Muscle of back (tissue), 13 donors: ENCODE measurements around the gene CPED1. TPM values are rescaled to one million over a fixed set of nuclear protein-coding genes. Genes with fewer than 3 reads are reported as not detected.

Experiments used
- DNase-seq, 3 donors: peaks; one replicate each; pipeline versions ENCODE4 v3.0.0 to v3.0.0-alpha.2; 2013
- long read RNA-seq, 9 donors: transcript quantifications; one replicate each; lab custom pipeline, GENCODE V29; 2026
- polyA plus RNA-seq, 10 donors: library from polyadenylated mRNA; unstranded; fragments of 120-200 nt; gene quantifications; one replicate each; pipeline ENCODE4 v1.2.1, GENCODE V29; 2013; ENCODE audit not compliant: insufficient read length in 10 of 10

The CPED1 gene
- polyA plus RNA-seq, result 10 to 100 TPM in 8 of 10 donors, 1 to 10 TPM in 2; 8.7 to 34.2 (median 12.0) TPM
- long read RNA-seq, donor 1, result 0 reads
- long read RNA-seq, donor 2, result 0 reads
- long read RNA-seq, donor 3, result 0 reads
- long read RNA-seq, donor 4, result 0 reads
- long read RNA-seq, donor 5, result 0 reads
- long read RNA-seq, donor 6, result 0 reads
- long read RNA-seq, donor 7, result 0 reads
- long read RNA-seq, donor 8, result 0 reads
- long read RNA-seq, donor 9, result 0 reads

DNA sequence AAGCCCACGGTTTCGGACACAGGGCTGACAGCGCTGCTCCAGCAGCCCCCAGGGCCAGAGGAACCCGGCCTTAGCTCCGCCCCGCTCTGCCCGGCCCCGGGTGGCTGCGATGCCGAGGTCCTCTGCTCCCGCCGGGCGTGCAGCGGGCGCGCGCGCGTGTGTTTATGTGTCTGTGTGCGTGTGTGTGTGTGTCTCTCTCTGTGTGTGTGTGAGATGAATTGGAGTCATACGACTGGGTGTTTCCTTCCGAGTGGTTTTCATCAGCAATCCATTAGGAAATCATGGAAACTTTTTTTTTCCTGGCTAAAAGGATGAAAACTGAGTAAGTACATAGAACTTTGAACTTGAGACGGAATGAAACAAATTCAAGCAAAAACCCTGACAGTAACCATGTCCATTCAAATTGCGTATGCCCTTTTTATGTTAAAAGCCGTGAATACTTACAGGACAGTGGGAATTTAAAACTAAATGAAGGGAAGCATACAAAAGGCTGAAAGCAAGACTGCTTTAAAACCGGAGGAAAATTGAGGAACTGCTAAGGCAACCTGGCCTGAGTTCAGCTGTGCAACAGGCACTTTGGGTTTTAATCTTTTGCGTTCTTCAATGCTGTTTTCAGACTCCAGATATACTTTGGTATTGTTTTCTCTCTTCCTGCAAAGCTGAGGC lies at the start of gene CPED1:
Gene CPED1, plus strand, starts transcription at position 121 of the 666 bp plus-strand sequence. CDS start 911 bp downstream, outside the sequence.
- DNase-seq, result peak; percentile 76 to 92 (median 77)

DNA sequence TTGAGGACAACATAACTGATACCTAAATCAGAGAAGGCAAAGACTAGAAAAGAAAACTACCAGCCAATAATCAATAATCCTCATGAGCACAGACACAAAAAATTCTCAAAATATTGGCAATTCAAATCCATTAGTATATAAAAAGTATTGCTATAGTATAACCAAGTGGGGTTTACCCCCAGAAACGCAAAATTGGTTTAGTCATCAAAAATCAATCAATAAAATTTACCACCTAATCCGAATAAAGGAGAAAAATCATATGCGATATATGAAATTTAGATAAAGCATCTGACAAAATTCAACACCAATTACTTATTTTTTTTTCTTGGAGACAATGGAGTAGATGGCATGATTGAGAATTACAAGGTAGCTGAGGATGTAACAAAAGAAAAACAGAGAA lies 49.2 kb upstream of the CPED1 start:
- no peak for DNase-seq

DNA sequence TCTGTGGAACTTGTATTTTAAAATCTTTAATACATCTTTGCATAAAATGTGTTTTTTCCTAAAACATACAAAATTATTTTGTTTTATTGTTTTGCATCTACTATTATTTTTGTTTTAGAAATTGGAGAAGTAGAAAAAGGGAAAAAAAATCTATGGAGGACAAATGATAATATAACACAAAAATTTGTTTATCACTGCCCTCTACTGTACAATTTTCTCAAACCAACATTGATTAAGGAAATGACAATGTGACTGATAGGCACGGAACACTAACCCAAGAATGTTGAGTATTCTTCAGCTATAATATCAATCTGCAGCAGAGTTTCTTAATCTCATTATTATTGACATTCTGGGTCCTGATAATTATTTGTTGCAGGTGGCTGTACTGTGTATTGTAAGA lies 47.4 kb upstream of the CPED1 start:
- DNase-seq, result peak in 1 of 3 donors; percentile 37

DNA sequence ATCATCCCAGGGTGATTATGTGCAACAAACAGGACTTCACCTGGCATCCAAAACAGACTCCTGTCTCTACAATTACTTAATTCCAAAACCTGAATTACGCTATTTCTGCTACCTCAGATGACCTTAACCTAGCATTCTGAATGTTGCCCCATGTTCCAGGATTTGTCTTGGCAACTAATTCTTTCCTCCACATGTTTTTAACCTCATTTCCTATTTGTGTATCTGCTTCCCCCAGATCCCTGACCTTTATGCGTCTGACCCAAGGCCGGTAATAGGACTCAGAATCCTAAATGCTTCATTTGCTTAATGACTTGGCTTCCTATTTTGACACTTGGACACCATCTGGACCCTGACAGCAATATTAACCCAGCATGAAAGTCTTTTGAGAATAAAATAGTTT lies 46.7 kb upstream of the CPED1 start:
- no peak for DNase-seq

DNA sequence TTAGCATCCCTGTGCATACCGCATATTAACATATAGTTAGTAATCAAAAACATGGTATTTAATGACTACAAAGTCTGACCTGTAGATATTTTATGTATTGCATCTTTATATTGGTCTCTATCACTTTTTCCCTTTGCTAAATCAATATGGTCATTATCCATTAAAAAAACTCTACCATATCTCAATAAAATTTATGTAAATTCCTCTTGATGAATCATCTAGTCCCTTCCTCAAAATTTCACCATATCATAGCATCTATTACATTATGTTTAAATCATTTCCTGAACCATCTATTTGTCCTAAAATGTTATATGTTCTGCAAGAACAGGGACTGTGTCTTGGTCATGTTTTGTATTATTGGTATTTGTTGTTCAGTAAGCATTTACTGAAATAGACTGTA lies 45.6 kb upstream of the CPED1 start:
- no peak for DNase-seq

DNA sequence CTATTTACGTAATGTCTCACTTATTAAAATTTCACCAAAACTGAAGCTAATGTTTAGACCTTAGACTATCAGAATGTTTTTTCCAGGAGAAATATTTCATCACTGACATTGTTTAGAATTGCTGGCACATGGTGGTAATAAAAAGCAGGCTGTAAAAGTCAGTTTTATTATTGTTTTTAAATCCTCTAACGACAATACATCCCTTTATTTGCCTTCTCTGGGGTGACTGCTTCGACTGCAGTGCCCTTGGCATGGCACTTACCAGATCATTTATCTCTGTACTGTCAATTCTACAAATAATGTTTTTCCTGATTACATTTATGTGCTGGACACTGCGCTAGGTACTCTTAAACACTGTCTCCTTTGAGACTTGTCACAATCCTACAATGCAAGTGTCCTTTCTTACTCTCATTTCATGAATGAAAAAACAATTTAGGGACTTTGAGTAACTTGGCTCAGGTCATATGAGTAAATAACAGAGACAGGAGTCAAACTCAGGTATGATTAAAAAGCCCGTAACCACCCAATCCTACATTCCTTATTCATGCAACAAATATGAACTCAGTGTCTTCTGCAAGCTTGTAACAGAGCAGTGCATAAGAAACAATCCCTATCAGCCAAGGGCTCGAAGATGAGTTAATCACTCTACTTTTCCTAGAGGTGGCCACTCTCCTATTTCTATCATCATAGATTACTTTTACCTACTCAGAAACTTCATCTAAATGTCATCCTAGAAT lies 43.5 kb upstream of the CPED1 start:
- DNase-seq, result no peak

DNA sequence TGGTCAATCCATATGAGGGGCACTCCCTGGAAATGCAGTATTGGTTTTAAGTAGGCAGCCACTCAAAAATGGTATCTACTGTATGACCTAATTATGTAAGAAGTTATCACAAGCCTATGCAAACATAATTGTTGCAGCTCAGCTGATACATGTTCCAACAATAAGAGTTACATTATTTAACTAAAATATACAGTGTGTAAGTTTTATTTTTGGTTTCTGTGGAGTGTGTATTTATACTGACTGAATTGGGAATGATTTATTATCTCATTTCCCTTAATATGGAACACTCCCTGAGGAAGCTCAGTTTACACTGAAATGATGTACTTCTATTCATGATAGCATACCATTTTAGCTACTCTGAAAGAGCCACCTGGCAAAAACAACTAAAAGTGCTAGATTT lies 40.5 kb upstream of the CPED1 start:
- DNase-seq, result no peak

DNA sequence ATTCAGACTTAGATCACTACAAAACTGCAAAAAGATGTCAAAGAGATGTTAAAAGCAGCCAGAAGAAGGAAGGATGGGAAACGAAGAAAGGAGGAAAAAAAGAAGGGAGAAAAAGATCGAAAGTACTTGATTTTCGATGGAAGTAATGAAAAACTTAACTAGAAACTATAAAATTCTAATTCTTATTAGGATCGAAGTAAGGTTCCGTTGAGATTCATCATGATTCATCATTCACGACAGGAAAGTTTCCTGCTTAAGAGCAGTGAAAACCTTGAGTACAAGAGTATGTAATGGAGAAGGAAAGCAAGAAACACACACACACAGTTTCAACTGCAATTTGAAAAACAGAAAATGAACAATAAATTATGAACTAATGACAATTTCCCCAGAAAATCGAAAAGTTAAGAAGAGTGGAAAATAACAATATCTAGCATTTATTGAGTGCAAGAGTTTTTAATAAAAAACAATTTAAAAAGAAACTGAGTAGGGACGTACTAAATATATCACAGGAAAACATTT lies 39.1 kb upstream of the CPED1 start:
- DNase-seq, result no peak

DNA sequence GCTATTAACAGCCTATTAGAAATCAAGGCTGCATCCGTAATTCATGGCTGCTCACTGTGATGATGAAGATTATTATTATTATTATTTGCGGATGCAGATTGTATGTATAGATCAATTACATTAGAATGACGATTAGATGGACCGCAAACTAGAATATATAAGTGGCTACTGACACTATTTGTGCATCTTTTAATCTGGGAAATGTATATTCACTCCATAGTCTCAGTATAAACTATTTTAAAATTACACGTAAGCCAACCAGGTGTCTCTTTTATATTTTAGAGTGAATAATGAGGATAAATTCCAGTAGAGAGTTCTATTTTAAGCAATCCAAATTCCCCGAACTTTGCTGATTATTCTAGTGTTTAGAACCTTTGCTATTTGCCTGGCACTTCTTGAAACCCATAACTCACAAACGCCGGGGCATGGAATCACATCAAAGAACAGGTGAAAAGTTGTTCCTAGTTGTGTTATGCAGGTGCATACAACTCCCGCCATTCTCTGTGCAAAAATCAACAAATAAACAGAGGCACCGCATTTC lies 38.4 kb upstream of the CPED1 start:
- DNase-seq, result peak in 1 of 3 donors; percentile 16

DNA sequence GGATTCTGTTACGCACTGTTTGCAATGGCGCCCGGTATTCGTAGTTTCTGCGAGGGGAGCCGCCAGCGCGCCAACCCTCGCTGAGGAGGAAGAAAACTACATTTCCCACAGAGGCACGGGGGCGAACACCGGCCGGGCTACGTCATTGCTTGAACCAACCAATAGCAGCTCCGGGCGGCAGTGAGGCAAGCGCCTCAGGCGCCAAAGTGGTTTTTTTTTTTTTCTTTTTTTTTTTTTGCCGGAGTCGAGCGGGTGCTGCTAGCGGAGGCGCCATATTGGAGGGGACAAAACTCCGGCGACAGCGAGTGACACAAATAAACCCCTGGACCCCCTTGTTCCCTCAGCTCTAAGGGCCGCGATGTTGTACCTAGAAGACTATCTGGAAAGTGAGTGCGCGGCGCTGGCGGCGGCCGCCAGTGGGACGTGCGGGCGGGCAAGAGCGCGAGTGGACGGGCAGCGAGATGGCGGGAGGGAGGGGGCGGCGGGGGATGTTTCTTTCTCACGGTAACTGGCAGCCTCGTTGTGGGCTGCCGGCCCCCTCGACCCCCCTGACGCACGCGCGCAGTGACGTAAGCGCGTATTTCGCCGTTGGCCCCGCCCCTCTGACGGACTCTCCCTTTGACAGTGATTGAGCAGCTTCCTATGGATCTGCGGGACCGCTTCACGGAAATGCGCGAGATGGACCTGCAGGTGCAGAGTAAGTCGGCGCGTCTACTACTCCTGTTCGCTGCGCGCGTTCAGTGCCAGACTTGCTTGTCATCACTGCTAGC lies 37.8 kb upstream of the CPED1 start, which contains the start of gene ING3:
Gene ING3, plus strand, starts transcription at position 239 of the 770 bp plus-strand sequence. Its CDS starts 120 bp downstream, at position 359.
- DNase-seq, result peak; percentile 98 to 99 (median 99)

DNA sequence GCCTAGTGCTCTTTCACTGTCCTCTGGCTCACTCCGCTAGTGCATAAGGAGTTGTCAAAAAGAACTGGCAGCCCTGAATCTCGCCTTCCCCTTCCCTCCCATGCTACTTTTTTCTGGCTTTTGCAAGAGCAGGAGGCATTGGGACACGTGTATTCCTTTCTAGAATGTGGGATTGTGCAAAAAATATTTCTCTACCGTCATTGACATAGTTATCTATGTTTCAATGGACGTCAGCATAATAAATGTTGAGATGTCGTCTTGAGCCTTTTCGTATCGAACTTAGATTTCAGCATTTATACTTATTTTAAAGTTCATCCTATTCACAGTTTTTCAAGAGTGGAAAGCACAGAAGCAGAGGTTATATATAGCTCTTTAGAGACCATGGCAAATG lies 37.2 kb upstream of the CPED1 start:
- no peak for DNase-seq

DNA sequence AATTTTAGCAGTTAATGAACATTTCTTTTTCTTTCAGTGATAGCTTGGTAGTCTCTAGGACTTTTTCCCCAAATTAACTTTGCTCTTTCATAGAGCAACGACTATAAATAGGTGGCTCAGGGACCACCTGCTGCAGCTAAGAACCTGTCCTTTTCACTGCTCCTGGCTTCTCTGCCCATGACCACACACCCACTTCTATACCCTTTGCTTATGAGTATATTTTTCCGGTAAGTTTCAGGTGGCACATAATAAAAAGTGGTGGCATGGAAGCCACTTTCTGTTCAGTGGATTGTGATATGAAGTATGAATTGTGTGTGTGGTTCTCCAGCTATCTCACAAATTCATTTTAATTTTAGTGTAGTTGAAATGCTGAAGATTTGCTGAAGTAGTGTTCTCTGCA lies 36.7 kb upstream of the CPED1 start:
- DNase-seq, result no peak

DNA sequence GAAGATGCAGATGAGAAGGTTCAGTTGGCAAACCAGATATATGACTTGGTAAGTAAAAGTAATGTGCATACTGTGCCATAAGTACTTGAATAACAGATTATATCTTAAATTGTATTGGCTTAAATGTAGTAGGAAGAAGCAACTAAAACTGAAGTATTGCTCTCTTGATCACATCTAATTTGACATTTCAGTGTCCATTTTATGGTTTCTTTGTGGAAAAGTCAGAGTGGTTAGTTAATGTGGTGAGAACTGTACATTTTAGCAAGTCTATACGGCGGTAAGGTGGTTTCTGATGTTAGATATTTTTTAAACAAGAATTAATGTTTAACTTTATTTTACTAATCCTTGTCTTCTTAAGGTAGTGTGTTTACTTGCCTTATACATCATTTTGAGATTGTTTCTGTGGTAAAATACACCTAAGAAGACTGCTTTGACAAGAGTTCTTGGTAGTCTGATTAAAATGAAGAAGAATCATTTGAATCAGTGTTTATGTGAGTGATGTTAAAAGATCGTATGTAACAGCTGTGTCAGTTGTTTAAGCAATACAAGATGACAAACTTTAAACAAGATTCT lies 32.8 kb upstream of the CPED1 start:
- no peak for DNase-seq

DNA sequence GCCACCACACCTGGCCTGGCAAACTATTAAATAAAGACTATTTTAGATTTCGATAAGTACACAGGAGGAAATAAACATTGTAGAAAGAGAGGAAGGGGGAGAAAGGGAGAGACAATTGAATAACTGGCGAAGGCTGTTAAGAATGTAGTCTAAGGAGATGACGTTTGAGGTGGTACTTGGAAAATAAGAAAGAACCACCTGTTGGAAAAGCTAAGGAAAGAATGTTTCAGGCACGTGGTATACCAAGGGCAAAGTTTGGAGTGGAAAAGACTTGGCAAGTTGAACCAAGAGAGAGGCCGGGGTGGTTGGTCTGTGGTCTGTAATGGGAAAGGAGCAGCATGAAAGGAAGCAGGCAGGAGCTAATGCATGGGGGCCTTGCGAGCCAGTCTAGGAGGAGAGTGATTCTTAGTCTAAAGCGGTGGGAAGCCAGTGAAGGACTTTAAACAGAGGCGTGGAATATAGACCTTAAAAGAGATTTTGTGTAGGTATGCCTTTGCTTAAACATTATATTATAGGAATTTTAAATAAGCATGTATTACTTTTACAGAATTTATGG lies 28.5 kb upstream of the CPED1 start:
- DNase-seq, result no peak

DNA sequence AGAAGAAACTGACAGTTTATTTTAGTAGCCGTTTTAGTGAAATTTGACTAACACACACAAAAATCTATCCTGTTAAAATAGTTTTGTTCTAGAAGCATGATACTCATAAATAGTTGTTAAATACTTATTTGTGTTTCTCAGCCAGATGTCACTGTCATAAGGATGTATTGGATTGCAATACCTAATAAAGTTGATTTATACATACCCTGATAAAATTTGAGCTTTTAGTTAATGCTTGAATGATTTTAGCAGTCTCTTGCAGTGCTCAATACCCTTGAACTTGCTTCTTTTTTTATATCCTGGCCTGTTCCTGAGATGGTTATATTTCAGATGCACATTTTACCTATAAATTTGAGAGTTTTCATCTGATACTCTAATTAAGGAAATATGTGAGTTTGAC lies 27.8 kb upstream of the CPED1 start:
- DNase-seq, result no peak

DNA sequence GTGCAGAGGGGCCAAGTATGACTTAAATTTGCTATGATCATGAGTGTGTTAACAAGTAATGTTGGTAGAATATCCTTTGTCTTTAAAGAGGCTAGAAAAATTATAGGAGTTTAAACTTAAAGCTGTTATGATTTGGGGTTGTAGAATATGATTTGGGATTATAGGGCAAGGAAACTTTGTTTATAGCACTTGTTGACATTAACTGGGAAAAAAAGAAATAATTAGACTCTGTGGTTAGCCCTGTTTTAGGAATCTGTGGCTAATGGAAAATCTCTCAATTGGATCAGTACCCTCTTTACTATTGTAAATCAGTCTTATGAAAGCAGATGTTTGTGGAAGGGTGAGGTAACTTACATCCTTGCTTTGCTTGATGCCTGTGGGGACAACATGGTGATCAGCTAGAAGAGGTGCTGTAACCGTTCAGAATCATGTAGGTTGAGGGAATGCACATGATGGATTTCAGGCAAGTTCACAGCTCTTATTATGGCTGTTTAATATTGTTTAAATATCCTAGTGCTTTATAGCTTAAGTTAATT lies 26.8 kb upstream of the CPED1 start:
- DNase-seq, result no peak

DNA sequence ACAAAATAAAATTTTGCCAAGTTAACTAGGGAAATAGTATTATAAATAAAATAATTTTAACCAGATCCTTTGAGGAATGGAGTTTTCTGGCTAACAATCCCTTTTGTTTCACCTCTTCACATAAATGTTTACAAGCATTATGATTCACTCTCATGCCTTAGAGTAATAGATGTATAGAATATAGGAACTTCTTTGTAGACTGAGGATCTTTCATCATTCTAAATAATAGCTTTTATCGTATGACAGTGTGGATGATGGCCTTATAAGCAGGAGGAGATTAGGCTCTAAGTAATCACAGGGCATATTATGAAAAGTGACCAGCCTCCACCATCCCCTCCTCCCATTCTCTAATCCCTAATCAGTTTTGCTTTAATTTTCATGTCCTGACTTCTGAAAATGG lies 24.4 kb upstream of the CPED1 start:
- no peak for DNase-seq

DNA sequence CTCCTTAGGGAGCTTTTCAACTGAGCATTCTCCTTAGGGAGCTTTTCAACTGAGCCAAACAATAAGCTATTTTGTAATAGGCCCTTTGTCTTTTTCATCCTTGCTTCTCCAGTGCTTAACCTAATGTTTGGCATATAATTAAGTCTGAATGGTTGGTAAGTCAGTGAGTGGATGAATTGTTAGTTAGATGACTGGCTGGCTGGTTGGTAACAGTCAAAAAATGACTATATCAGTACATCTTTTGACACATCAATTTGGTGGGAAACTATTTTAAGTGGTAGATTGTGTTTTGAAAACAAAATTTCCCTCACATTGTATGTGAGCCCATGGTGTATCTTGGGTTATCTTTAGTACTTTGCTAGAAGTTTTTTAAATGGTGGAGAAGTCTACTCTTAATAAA lies 21.6 kb upstream of the CPED1 start:
- no peak for DNase-seq

DNA sequence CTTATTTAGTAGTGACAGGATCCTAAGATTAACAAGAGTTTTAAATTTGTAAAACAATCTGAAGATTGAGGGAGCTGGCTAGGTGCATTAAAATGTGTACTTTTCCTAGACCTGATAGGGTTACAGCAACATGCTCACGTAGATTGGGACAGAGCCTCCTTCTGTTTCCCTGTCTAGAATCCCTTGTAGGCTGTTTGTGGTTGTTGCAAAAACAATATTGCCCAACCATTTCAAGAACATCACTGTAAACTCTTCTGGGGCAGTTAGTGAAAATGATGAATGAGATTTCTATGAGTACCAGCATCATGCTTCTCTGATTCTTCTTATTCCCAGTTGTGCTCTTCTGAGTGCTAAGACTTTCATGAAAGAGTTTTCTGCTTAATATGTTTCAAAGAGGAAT lies 14.7 kb upstream of the CPED1 start:
- DNase-seq, result no peak

DNA sequence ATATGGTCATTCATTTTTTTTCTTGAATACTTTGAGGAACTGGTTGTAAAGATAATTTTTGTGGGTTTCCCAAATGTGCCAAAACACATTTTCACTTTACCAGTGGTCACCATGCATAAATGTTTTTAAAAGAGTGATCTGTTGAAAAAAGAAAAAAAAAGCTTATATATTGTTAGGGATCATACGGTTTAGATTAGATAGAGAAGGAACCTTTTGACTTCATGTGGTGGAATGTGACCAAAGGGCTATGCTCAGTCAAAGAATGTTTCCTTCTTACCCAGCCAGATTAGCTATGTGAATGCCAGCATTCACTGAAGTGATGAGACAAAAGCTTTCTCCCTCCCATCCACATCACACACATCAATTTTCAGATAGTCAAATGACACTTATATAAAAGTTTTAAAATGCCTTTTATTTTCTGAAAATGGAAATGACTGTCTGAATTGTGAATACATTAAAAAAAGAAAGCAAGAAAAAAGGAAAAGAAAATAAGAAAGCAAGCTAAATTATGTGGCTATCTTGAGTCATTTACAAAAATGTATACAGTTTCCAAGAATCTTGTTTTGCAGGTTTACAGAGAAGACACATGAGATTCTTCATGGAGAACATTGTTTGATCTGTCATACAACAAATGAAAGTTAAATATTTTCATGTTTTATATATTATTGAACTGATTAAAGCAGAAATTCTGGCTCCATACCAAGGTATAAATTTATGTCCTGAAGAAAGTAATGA lies 8.6 kb upstream of the CPED1 start:
- DNase-seq, result peak in 1 of 3 donors; percentile 48
